LHCN-M2 (cell line): ENCODE measurements around the gene MAST4. TPM values are rescaled to one million over a fixed set of nuclear protein-coding genes. Genes with fewer than 3 reads are reported as not detected.
"Not testable (repeated sequence)": the region's sequence is repeated elsewhere in the genome, so short reads cannot be mapped to it uniquely, and the experiment has no call there.

Experiments used
- DNase-seq: peaks from one replicate; pipeline ENCODE4 v3.0.0-alpha.2; 2012; ENCODE audit warnings: low read depth
- total RNA-seq: library from RNA; depleted of rRNA; stranded (reverse); fragments of >200 nt; gene quantifications from 2 replicates; pipeline ENCODE4 v1.2.3, GENCODE V29; 2014

Gene MAST4
- total RNA-seq, 1 experiment from 2014 or later, result 10.7 TPM

- no peak for DNase-seq
Measured at GRCh38 chr5:66742896-66743247, 146.7 kb downstream of the MAST4 start.

- DNase-seq, result no peak
Measured at GRCh38 chr5:66743344-66743743, 147.2 kb downstream of the MAST4 start.

GRCh38 chr5:66744040-66744439 is 147.8 kb downstream of the MAST4 start:
- peak; percentile 10 for DNase-seq

- DNase-seq, result no peak
Measured at GRCh38 chr5:66745297-66745696, 149.1 kb downstream of the MAST4 start.

GRCh38 chr5:66747607-66748006 is 151.4 kb downstream of the MAST4 start:
- no peak for DNase-seq

- DNase-seq, result not testable (repeated sequence)
Measured at GRCh38 chr5:66752668-66753067, 156.5 kb downstream of the MAST4 start.

GRCh38 chr5:66757219-66757833 is 161.1 kb downstream of the MAST4 start:
- peak; percentile 34 for DNase-seq

GRCh38 chr5:66757834-66758371 is 161.7 kb downstream of the MAST4 start:
- no peak for DNase-seq

- no peak for DNase-seq
Measured at GRCh38 chr5:66769030-66769733, 173.0 kb downstream of the MAST4 start.

GRCh38 chr5:66769839-66770617 is 173.8 kb downstream of the MAST4 start:
- peak; percentile 17 for DNase-seq

GRCh38 chr5:66777868-66778267 is 181.7 kb downstream of the MAST4 start:
- no peak for DNase-seq

- DNase-seq, result peak; percentile 10
Measured at GRCh38 chr5:66779528-66779927, 183.3 kb downstream of the MAST4 start.

- no peak for DNase-seq
Measured at GRCh38 chr5:66788556-66788955, 192.4 kb downstream of the MAST4 start.

- no peak for DNase-seq
Measured at GRCh38 chr5:66789434-66789833, 193.2 kb downstream of the MAST4 start.

GRCh38 chr5:66793049-66793448 is 196.9 kb downstream of the MAST4 start:
- DNase-seq, result no peak

GRCh38 chr5:66795682-66796081 is 199.5 kb downstream of the MAST4 start:
- DNase-seq, result no peak

GRCh38 chr5:66796305-66797292 is 200.4 kb downstream of the MAST4 start:
- no peak for DNase-seq

GRCh38 chr5:66802941-66803340 is 206.7 kb downstream of the MAST4 start:
- DNase-seq, result no peak

- DNase-seq, result no peak
Measured at GRCh38 chr5:66805514-66806430, 209.6 kb downstream of the MAST4 start.

- peak; percentile 80 for DNase-seq
Measured at GRCh38 chr5:66807743-66808142, 211.6 kb downstream of the MAST4 start.
